Measurements from ENCODE around the gene KIAA0319L. TPM values are rescaled to one million over a fixed set of nuclear protein-coding genes. Genes with fewer than 3 reads are reported as not detected.

Gene KIAA0319L
- polyA plus RNA-seq, 3 donors from 2014 or later: 11.1 to 31.8 (median 19.1) TPM

DNA sequence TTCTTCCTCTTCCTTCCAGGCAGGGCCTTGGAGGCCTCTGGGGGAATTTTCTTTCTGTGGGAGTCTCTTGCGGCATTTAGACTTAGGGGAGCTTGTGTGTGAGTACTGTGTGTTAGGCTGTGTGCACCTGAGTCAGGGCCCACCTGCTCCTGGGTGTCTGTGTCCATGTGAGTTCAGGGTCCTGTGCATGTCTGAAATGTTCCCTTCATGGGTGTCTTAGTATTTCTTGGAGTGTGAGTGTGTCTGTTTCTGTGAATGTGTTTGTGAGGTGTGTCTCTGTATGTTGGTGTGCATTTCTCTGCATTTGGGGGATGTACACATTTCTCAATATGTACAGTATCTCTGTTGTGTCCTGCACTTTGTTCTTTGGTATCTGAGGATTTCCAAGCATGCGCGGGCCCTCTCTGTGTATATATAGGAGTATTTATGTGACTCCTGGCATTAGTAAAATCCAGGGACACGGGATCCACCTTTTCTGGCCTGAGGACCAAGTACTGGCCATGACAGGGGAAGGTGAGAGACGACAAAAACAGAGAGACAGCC, 18.3 kb upstream of the KIAA0319L start:
- peaks cover 0 to 10% (median 3%) of the 10 kb centered on the region in 3 donors for H3K36me3 Mint-ChIP-seq
- peak overlapping the region; percentile 40 to 92 (median 75) for H3K27ac Mint-ChIP-seq
- peak overlapping the region; percentile 90 to 95 (median 94) for H3K4me3 Mint-ChIP-seq
- DNase-seq: no peak
- H3K27me3 Mint-ChIP-seq (ENCODE audit: low read depth in 3 of 3): peaks cover 5 to 12% (median 7%) of the 10 kb centered on the region in 3 donors
- H3K4me1 Mint-ChIP-seq: peaks cover 38 to 47% of the 10 kb centered on the region in 2 donors
- no peaks in the 10 kb centered on the region for H3K9me3 Mint-ChIP-seq

DNA sequence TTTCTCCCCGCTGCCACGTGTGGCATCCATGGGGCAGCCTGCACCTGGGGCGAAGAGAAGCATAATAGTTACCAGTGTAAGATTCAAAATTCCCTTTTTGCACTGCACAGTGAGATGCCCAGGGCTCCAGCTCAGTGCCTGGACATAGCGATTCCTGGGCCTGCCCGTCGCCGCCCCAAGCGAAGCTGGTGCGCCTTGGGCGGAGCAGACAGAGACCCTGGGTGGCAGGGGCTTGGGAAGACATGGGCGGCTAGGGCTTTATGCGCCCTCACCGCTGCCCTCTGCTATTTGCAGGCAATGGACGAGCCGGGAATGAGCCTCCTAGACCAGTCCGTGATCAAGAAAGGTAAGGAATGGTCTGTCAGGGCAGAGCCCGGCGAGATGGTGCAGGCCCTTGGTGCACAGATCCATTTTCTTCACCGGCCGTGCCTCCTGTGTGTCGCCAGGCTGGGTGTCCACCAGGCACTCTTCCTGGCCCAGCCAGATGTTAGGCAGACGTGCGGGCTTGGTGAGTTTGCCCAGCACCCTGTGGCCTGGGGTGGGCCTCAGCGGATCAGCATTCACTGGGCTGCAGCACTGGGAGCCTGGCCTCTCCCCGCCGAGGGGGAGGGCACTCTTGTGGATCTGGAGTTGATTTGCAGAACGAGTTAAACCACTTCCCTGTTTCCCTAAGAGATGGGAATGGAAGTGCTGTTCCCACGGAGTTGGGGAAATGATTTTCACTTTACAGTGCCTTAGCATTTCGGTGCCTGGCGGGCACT, 17.6 kb upstream of the KIAA0319L start:
- Mint-ChIP-seq H3K4me1 (peaks cover 38 to 47% of the 10 kb centered on the region in 2 donors), H3K9me3 (no peaks in the 10 kb centered on the region), H3K27ac (peak overlapping the region in 4 of 6 donors; percentile 51 to 92 (median 75)), H3K27me3 (ENCODE audit: low read depth in 3 of 3) (peaks cover 5 to 12% (median 7%) of the 10 kb centered on the region in 3 donors), H3K4me3 (peak overlapping the region; percentile 90 to 95 (median 94)), H3K36me3 (peaks cover 0 to 13% (median 3%) of the 10 kb centered on the region in 3 donors)
- no peak for DNase-seq

DNA sequence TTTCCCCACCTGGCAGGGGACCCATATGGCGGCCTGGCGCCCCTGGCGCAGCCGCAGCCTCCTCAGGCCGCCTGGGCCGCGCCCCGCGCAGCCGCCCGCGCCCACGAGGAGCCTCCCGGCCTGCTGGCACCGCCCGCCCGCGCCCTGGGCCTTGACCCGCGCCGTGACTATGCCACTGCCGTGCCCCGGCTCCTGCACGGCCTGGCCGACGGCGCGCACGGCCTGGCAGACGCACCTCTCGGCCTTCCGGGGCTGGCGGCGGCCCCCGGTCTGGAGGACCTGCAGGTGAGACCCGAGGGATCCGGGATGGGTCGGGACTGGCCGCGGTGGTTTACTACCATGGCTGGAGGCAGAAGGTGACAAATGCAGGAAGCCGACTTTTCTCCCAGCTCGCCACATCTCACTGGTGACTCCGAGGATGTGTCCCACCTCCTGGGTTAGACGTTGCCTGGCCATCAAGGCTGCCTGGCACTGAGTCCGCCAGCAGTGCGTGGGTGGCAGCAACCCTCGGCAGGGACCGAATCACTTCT, 17.0 kb upstream of the KIAA0319L start:
- Mint-ChIP-seq H3K4me1 (peaks cover 38 to 48% of the 10 kb centered on the region in 2 donors), H3K27ac (no peak overlapping the region), H3K4me3 (peak overlapping the region in 4 of 5 donors; percentile 18 to 53 (median 32)), H3K9me3 (no peaks in the 10 kb centered on the region), H3K36me3 (peaks cover 0 to 13% (median 3%) of the 10 kb centered on the region in 3 donors), H3K27me3 (ENCODE audit: low read depth in 3 of 3) (peaks cover 5 to 12% (median 7%) of the 10 kb centered on the region in 3 donors)
- no peak for DNase-seq

DNA sequence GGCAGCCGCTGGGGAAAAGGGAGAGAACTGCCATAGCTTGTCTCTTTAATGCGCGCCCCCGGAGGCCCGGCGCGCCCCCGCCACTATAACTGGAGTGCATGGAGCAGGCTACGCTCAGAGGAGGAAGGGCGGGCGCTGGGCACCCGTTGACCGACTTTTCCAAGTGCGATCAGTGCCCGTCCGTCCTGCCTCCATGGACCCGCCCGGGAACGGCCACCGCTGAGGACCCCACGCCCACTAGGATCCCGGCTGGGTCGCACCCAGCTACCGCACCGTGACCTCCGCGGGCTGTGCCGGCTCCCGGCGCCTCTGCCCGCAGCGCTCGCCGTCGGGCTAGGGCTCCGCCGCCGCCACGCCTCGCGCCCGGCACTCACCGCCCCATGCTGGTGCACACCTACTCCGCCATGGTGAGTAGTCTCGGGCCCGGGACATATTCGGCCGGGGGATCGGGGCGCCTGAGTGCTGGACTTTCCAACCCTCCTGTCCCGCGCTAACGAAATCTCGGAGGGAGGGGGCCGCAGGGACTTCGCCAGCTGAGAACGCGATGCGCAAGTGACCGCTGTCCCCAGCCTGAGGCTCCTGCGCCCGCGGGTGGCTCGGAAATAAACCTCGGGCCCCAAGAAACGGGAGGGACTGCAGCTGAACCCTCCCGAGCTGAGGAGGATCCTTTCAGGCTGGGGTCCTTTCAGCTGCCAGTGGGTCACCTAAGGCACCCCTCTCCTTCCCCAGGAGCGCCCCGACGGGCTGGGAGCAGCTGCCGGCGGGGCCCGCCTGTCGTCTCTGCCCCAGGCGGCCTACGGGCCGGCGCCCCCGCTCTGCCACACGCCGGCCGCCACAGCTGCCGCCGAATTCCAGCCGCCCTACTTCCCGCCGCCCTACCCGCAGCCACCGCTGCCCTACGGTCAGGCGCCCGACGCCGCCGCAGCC, 16.3 kb upstream of the KIAA0319L start, which contains the start of gene TFAP2E:
Gene TFAP2E, plus strand, starts transcription at position 117 of the 927 bp plus-strand sequence. Its CDS starts 264 bp downstream, at position 381.
- peaks cover 0 to 17% (median 7%) of the 10 kb centered on the region in 3 donors for H3K36me3 Mint-ChIP-seq
- peaks cover 41 to 51% of the 10 kb centered on the region in 2 donors for H3K4me1 Mint-ChIP-seq
- H3K4me3 Mint-ChIP-seq: peak within 1 kb of the TSS; percentile 47 to 74 (median 68)
- peak within 1 kb of the TSS in 1 of 6 donors; percentile 70 for H3K27ac Mint-ChIP-seq
- no peaks in the 10 kb centered on the region for H3K9me3 Mint-ChIP-seq
- H3K27me3 Mint-ChIP-seq (ENCODE audit: low read depth in 3 of 3): peaks cover 5 to 12% (median 7%) of the 10 kb centered on the region in 3 donors
- DNase-seq: peak; percentile 17 to 45 (median 30)

DNA sequence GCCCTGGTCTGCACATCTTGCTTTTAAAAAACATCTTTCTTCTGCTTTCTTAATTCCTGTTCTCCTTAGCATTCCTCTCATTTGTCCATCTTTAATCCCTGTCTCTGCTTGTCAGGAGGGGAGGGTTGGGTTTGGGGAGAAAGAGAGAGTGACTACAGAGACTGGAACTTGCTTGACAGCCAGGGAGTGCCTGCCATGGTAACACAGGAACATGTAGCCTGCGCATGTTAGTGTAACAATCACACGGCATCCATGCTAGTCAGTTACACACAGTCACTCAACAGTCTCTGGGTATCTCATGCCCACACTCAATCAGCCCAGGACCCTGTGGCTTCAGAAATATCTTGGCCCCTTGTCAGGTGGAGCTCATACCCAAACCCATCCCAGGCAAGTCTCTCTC, 15.1 kb upstream of the KIAA0319L start:
- Mint-ChIP-seq H3K4me1 (peaks cover 34 to 45% of the 10 kb centered on the region in 2 donors), H3K9me3 (no peaks in the 10 kb centered on the region), H3K27ac (peak overlapping the region in 1 of 6 donors; percentile 41), H3K27me3 (ENCODE audit: low read depth in 3 of 3) (peaks cover 0 to 6% (median 0%) of the 10 kb centered on the region in 3 donors), H3K36me3 (peaks cover 0 to 17% (median 13%) of the 10 kb centered on the region in 3 donors), H3K4me3 (peak overlapping the region in 4 of 5 donors; percentile 36 to 74 (median 70))
- DNase-seq: no peak

DNA sequence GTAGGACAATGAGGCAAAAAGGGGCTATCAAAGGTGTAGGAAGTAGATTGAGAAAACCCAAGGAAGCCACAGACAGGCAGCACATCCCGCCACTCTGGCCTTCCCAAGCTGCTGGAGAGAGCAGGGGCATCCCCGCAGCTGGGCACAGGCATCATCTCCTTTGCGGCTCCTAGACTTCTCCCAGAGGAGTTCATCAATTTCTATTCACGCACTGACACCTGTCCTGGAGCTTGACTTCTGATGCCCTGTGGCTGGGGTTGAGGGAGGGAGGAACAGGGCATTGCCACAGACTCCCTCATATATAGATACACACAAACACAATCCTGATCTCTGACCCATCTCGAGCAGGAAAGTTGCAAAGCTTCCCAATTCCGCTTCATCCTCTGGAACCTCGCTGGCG, 14.1 kb upstream of the KIAA0319L start:
- Mint-ChIP-seq H3K27ac (peak overlapping the region in 2 of 6 donors; percentile 20 to 65), H3K27me3 (ENCODE audit: low read depth in 3 of 3) (peaks cover 0 to 3% (median 0%) of the 10 kb centered on the region in 3 donors), H3K36me3 (peaks cover 0 to 17% (median 13%) of the 10 kb centered on the region in 3 donors), H3K9me3 (no peaks in the 10 kb centered on the region), H3K4me3 (peak overlapping the region in 1 of 5 donors; percentile 15), H3K4me1 (peaks cover 30 to 40% of the 10 kb centered on the region in 2 donors)
- no peak for DNase-seq

DNA sequence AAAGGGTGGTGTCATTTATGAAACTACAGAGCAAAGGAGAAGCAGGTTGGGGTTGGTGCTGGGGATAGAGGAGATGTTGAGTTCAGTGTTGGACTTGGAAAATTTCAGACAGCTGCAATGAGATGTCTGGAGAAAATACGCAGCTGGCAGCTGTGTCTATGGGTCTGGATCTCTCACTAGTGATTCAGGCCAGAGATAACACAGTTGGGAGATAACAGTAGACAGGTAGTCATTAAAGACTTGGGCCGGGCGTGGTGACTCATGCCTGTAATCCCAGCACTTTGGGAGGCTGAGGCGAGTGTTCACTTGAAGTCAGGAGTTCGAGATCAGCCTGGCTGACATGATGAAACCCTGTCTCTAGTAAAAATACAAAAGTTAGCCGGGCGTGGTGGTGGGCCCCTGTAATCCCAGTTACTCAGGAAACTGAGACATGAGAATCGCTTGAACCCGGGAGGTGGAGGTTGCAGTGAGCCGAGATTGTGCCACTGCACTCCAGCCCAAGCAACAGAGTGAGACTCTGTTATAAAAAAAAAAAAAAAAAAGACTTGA, 13.5 kb upstream of the KIAA0319L start:
- no peaks in the 10 kb centered on the region for H3K9me3 Mint-ChIP-seq
- H3K27me3 Mint-ChIP-seq (ENCODE audit: low read depth in 3 of 3): peaks cover 0 to 2% (median 0%) of the 10 kb centered on the region in 3 donors
- peaks cover 0 to 17% (median 13%) of the 10 kb centered on the region in 3 donors for H3K36me3 Mint-ChIP-seq
- peaks cover 24 to 34% of the 10 kb centered on the region in 2 donors for H3K4me1 Mint-ChIP-seq
- H3K27ac Mint-ChIP-seq: no peak overlapping the region
- H3K4me3 Mint-ChIP-seq: no peak overlapping the region
- no peak for DNase-seq

DNA sequence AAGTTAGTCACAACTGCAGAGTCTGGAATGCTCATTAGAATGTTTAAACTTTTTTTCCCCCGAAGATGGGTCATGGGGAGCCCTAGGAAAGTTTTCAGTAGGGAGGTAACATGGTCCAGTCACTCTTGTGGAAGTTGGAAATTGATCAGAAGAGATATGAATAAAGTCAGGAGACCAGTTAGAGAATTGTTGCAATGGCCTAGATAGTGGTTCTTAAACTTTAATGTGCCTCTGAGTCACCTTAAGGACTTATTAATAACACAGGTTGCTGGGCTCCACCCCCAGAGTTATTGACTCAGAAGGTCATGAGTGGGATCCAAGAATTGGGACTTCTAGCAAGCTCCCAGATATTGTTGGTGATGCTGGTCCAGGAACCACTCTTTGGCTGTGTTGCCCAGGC, 12.7 kb upstream of the KIAA0319L start:
- Mint-ChIP-seq H3K36me3 (peaks cover 0 to 13% (median 13%) of the 10 kb centered on the region in 3 donors), H3K4me1 (peaks cover 18 to 28% of the 10 kb centered on the region in 2 donors), H3K27ac (peak overlapping the region in 1 of 6 donors; percentile 28), H3K4me3 (no peak overlapping the region), H3K9me3 (no peaks in the 10 kb centered on the region), H3K27me3 (ENCODE audit: low read depth in 3 of 3) (no peaks in the 10 kb centered on the region)
- DNase-seq: no peak

DNA sequence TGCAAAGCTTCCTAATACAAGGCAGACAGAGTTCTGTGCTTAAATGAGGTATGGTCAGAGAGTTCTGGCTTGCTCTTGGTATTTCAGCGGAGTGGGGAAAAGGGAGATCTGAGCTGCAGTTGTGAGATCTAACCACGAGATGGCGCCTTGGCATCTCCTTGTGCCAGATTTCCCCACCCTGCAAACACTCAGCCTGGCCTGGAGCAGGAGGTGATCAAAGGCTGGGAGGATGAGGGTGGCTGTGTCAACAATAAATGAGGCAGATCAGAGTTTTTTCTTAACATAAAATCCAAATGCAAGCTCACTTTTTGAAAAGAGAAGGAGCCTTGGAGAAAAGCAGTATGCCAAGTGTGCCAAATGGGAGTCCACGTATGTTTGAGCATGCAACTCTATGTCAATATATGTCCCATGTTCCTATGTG, 11.8 kb upstream of the KIAA0319L start:
- Mint-ChIP-seq H3K36me3 (peaks cover 0 to 13% (median 13%) of the 10 kb centered on the region in 3 donors), H3K27me3 (ENCODE audit: low read depth in 3 of 3) (no peaks in the 10 kb centered on the region), H3K9me3 (no peaks in the 10 kb centered on the region), H3K4me1 (peaks cover 22 to 35% of the 10 kb centered on the region in 2 donors), H3K4me3 (no peak overlapping the region), H3K27ac (no peak overlapping the region)
- DNase-seq: peak; percentile 59 to 65 (median 64)

DNA sequence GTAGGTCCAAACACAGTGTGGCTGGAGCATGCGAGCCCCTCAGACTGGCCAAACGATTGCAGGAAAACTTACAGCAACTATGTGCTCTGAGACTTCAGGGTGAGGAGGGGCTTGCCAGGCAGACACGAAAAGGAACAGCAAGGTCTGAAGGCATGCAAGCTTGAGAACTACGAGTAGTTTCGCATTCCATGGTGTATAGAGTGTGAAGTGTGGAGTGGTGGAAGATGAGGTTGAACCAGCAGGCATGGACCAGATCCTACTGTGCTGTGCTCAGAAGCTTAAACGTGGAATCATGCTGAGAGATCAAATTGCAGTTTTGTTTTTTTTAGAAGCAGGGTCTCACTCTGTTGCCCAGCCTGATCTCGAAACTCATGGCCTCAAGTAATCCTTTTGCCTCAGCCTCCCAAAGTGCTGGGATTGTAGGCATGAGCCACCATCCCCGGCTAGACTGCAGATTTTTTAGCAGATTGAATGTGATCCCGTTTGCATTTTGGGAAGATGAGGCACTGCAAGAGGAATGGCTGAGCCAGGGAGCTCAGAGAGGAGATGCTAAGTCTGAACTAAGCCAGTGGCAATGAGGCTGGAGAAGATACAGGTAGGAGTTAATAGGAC, 10.8 kb upstream of the KIAA0319L start:
- peaks cover 0 to 13% (median 13%) of the 10 kb centered on the region in 3 donors for H3K36me3 Mint-ChIP-seq
- no peaks in the 10 kb centered on the region for H3K9me3 Mint-ChIP-seq
- no peak for DNase-seq
- peaks cover 22 to 35% of the 10 kb centered on the region in 2 donors for H3K4me1 Mint-ChIP-seq
- peak overlapping the region in 1 of 6 donors; percentile 3 for H3K27ac Mint-ChIP-seq
- H3K4me3 Mint-ChIP-seq: no peak overlapping the region
- H3K27me3 Mint-ChIP-seq (ENCODE audit: low read depth in 3 of 3): no peaks in the 10 kb centered on the region

DNA sequence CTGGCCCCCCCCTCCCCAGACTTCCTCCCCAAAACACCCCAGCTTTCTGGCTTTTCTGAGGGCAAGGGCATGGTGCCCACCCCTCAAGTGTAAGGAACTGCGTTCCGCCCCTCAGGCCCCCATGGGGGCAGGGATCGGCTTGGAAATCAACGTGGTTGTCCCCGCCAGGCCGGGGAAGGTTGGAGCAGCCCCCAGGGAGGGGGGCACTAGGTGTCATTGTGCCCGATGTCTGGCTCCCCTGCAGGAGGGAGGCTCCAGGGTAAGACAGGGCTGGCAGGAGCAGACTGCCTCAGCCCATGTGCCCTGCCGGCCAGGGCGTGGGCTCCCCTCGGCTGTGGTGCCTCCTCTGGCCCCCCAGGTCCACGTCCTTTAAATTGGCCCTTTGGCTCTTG, 8.5 kb upstream of the KIAA0319L start:
- DNase-seq: no peak
- Mint-ChIP-seq H3K4me3 (no peak overlapping the region), H3K36me3 (peaks cover 0 to 10% (median 9%) of the 10 kb centered on the region in 3 donors), H3K27me3 (ENCODE audit: low read depth in 3 of 3) (no peaks in the 10 kb centered on the region), H3K9me3 (no peaks in the 10 kb centered on the region), H3K27ac (no peak overlapping the region), H3K4me1 (peaks cover 15 to 19% of the 10 kb centered on the region in 2 donors)

DNA sequence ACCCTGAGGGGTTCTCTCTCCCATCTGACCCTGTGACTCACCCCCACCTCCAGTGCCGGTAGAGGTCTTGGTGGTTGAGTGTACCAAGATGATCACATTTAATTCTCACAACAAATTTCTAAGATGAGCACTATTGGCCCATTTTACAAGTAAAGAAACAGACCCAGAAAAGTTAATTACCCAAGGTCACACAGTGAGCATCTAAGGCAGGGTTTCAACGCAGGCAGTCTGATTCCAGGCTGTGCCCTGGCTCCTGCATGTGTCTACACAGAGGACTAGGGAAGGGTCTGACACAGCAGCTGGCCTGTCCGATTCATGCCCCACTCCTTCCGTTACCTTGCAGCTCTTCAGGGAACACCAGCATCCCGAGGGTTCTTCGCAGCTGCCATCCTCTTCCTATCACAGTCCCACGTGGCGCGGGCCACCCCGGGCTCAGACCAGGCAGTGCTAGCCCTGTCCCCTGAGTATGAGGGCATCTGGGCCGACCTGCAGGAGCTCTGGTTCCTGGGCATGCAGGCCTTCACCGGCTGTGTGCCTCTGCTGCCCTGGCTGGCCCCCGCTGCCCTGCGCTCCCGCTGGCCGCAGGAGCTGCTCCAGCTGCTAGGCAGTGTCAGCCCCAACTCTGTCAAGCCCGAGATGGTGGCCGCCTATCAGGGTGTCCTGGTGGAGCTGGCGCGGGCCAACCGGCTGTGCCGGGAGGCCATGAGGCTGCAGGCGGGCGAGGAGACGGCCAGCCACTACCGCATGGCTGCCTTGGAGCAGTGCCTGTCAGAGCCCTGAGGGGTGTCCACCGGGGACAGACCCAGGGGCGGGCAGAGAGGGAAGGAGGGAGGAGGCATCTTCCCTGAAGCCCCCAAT, 7.9 kb upstream of the KIAA0319L start:
- peaks cover 15 to 19% of the 10 kb centered on the region in 2 donors for H3K4me1 Mint-ChIP-seq
- no peak overlapping the region for H3K4me3 Mint-ChIP-seq

More for the DNA sequence above, 7.9 kb upstream of the KIAA0319L start:
- Mint-ChIP-seq H3K36me3 (peaks cover 0 to 10% (median 4%) of the 10 kb centered on the region in 3 donors), H3K27me3 (ENCODE audit: low read depth in 3 of 3) (no peaks in the 10 kb centered on the region), H3K27ac (peak overlapping the region in 3 of 6 donors; percentile 37 to 69 (median 40)), H3K9me3 (no peaks in the 10 kb centered on the region)
- no peak for DNase-seq
